HepG2 (cell line): ENCODE results near the gene SH3BP2. TPM values are rescaled to one million over a fixed set of nuclear protein-coding genes. Genes with fewer than 3 reads are reported as not detected.

Experiments used
- AHR ChIP-seq: IDR thresholded peaks from 2 replicates; pipeline ENCODE4 v1.6.1; 2018; ENCODE audit warnings: missing genetic modification reagents, missing compliant biosample characterization
- BRCA1 ChIP-seq: sonication (generic); formaldehyde crosslinking; IDR thresholded peaks from 2 replicates; pipeline ENCODE4 v1.4.0; 2020; ENCODE audit warnings: missing genetic modification reagents
- CHD2 ChIP-seq: IDR thresholded peaks from 2 replicates; pipeline ENCODE4 v1.6.1; 2011; ENCODE audit warnings: low read depth, low read length, improper control_type of control experiment
- ETV5 ChIP-seq: IDR thresholded peaks from 2 replicates; pipeline ENCODE4 v1.6.1; 2018; ENCODE audit warnings: missing biosample characterization, missing genetic modification reagents, inconsistent platforms, borderline replicate concordance
- IRX3 ChIP-seq: sonication (generic); formaldehyde crosslinking; IDR thresholded peaks from 2 replicates; pipeline ENCODE4 v1.8.1; 2023; ENCODE audit warnings: mild to moderate bottlenecking, low read depth, missing genetic modification reagents, borderline replicate concordance
- NFE2 ChIP-seq: sonication (generic); formaldehyde crosslinking; IDR thresholded peaks from 2 replicates; pipeline ENCODE4 v1.4.0; 2020; ENCODE audit warnings: missing genetic modification reagents
- PAWR ChIP-seq: sonication (generic); formaldehyde crosslinking; IDR thresholded peaks from 2 replicates; pipeline ENCODE4 v1.4.0; 2020; ENCODE audit warnings: missing genetic modification reagents, mild to moderate bottlenecking, borderline replicate concordance
- PCBP2 ChIP-seq: fragments of 200-400 bp; formaldehyde crosslinking; optimal IDR thresholded peaks from 2 replicates; pipeline ENCODE3; 2018; ENCODE audit warnings: low read length, low read depth; ENCODE audit not compliant: poor library complexity, severe bottlenecking
- POLR2G ChIP-seq: fragments of 200-400 bp; formaldehyde crosslinking; IDR thresholded peaks from 2 replicates; pipeline ENCODE4 v1.6.1; 2018; ENCODE audit warnings: mild to moderate bottlenecking, low read depth, low read length, moderate library complexity
- RBAK ChIP-seq: sonication (generic); formaldehyde crosslinking; IDR thresholded peaks from 2 replicates; pipeline ENCODE4 v1.5.1; 2020; ENCODE audit warnings: mild to moderate bottlenecking, missing genetic modification reagents
- SNAI1 ChIP-seq: sonication (generic); formaldehyde crosslinking; IDR thresholded peaks from 2 replicates; pipeline ENCODE4 v1.5.0; 2020; ENCODE audit warnings: mild to moderate bottlenecking, missing genetic modification reagents, borderline replicate concordance
- ZNF101 ChIP-seq: sonication (generic); formaldehyde crosslinking; IDR thresholded peaks from 2 replicates; pipeline ENCODE4 v1.4.0; 2020; ENCODE audit warnings: mild to moderate bottlenecking, low read depth, missing genetic modification reagents, borderline replicate concordance
- ZNF282 ChIP-seq: fragments of 450-650 bp; IDR thresholded peaks from 2 replicates; pipeline ENCODE4 v1.6.1; 2018; ENCODE audit not compliant: partially characterized antibody
- ZNF432 ChIP-seq: sonication (generic); formaldehyde crosslinking; IDR thresholded peaks from 2 replicates; pipeline ENCODE4 v1.5.0; 2020; ENCODE audit warnings: missing genetic modification reagents, mild to moderate bottlenecking, borderline replicate concordance
- ZNF556 ChIP-seq: sonication (generic); formaldehyde crosslinking; IDR thresholded peaks from 2 replicates; pipeline ENCODE4 v1.4.0; 2020; ENCODE audit warnings: mild to moderate bottlenecking, missing genetic modification reagents, borderline replicate concordance
- ZNF614 ChIP-seq: IDR thresholded peaks from 2 replicates; pipeline ENCODE4 v1.6.1; 2018; ENCODE audit warnings: missing biosample characterization, missing genetic modification reagents, inconsistent platforms, borderline replicate concordance
- ZSCAN31 ChIP-seq: sonication (generic); formaldehyde crosslinking; IDR thresholded peaks from 2 replicates; pipeline ENCODE4 v1.5.0; 2020; ENCODE audit warnings: low read depth, mild to moderate bottlenecking, missing genetic modification reagents
- polyA plus RNA-seq, 8 experiments: library from polyadenylated mRNA; depleted of rRNA in 3 of 8; stranded (reverse) in 7 of 8; unstranded in 1 of 8; fragments of >200 nt; fragmentation: Illumina TruSeq in 4 of 8; extraction: Trizol in 4 of 8; gene quantifications; 2 replicates each; pipeline versions ENCODE4 v1.2.1 to v1.2.3, GENCODE V29; 2011 to 2016; ENCODE audit warnings: low read depth in 4 of 8, missing spikeins in 1 of 8, mixed read lengths in 1 of 8; ENCODE audit not compliant: insufficient read depth in 1 of 8
- total RNA-seq, 5 experiments: library from RNA; depleted of rRNA; stranded (reverse); fragments of >200 nt; fragmentation: Illumina TruSeq; extraction: Trizol; gene quantifications; 2 replicates each; pipeline ENCODE4 v1.2.3, GENCODE V29; 2016; ENCODE audit warnings: low read depth in 1 of 5
- TF ChIP-seq, protein P1 (sequence below): sonication (generic); formaldehyde crosslinking; IDR thresholded peaks from 2 replicates; pipeline ENCODE4 v1.5.0; 2020; ENCODE audit warnings: missing genetic modification reagents
- TF ChIP-seq, protein P2 (sequence below): sonication (generic); formaldehyde crosslinking; IDR thresholded peaks from 2 replicates; pipeline ENCODE4 v1.4.0; 2020; ENCODE audit warnings: mild to moderate bottlenecking, missing genetic modification reagents
- TF ChIP-seq, protein P3 (sequence below), 2 experiments: fragments of 450-650 bp in 1 of 2; sonication (generic) in 1 of 2; formaldehyde crosslinking; IDR thresholded peaks; 2 replicates each; pipeline versions ENCODE4 v1.5.0 to v1.8.0; 2020 to 2022; ENCODE audit warnings: mild to moderate bottlenecking in 1 of 2, missing genetic modification reagents in 1 of 2
- TF ChIP-seq, protein P4 (sequence below): sonication (generic); formaldehyde crosslinking; IDR thresholded peaks from 2 replicates; pipeline ENCODE4 v1.5.0; 2020; ENCODE audit warnings: mild to moderate bottlenecking, low read depth, missing genetic modification reagents, borderline replicate concordance
- TF ChIP-seq, protein P5 (sequence below): sonication (generic); formaldehyde crosslinking; IDR thresholded peaks from 2 replicates; pipeline ENCODE4 v1.5.0; 2020; ENCODE audit warnings: mild to moderate bottlenecking, missing genetic modification reagents

Gene SH3BP2
- total and polyA plus RNA-seq, 2 of the 13 experiments (the other 11 are each of a cell fraction or from before 2014, with no cell fraction given), result 16.9 to 34.5 TPM

DNA sequence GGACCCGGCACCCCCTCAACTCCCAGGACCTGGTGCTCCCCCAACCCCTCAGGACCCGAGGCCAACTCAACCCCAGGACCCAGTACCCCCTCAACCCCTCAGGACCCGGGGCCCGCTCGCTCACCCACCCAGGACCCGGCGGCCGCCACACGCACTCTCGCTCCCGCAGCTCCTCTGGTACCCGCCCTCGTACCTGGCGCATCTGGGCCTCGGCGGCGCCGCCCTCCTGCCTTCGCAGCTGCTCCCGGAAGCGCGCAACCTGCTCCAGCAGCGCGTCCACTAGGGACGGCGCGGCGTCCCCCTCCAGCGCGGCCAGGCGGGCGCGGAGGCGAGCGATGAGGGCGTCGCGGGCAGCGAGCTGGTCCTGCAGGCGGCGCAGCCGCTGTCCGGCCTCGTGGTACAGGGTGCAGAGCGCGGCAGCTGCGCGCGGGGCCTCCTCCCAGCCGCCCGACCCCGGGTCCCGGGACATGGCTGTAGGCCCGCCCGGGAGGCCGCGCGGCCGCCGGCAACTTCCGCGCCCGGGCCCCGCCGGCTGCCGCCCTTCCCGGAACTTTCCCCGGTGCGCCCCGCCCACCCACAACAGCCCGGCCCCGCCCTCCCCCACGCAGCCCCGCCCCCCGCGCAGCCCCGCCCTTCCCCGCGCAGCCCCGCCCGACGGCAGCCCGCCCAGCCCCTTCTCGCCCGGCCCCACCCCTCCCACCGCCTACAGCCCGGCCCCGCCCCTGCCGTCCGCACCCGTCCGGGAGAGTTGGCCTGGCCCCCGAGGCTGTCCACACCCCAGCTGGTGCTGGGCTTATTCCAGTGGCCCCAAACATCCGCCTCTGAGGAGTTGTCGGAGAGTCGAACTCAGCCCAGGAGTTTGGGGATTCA is 36.8 kb upstream of the SH3BP2 start, which contains the start of gene TNIP2 (continued):
- TF ChIP-seq, protein P1, sequence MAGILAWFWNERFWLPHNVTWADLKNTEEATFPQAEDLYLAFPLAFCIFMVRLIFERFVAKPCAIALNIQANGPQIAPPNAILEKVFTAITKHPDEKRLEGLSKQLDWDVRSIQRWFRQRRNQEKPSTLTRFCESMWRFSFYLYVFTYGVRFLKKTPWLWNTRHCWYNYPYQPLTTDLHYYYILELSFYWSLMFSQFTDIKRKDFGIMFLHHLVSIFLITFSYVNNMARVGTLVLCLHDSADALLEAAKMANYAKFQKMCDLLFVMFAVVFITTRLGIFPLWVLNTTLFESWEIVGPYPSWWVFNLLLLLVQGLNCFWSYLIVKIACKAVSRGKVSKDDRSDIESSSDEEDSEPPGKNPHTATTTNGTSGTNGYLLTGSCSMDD (CRISPR knock-in tag), result no peak
- TF ChIP-seq, protein P2, sequence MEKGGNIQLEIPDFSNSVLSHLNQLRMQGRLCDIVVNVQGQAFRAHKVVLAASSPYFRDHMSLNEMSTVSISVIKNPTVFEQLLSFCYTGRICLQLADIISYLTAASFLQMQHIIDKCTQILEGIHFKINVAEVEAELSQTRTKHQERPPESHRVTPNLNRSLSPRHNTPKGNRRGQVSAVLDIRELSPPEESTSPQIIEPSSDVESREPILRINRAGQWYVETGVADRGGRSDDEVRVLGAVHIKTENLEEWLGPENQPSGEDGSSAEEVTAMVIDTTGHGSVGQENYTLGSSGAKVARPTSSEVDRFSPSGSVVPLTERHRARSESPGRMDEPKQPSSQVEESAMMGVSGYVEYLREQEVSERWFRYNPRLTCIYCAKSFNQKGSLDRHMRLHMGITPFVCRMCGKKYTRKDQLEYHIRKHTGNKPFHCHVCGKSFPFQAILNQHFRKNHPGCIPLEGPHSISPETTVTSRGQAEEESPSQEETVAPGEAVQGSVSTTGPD, result no peak
- TF ChIP-seq ZNF614 (CRISPR knock-in tag) (no peak), SNAI1 (CRISPR knock-in tag) (no peak), RBAK (CRISPR knock-in tag) (no peak), PCBP2 (no peak), PAWR (CRISPR knock-in tag) (no peak), POLR2G (peak; percentile 76), ZNF432 (CRISPR knock-in tag) (no peak), ETV5 (CRISPR knock-in tag) (peak; percentile 76), CHD2 (no peak), NFE2 (CRISPR knock-in tag) (no peak), ZNF101 (CRISPR knock-in tag) (peak; percentile 25; the same call in 1 of the 2 replicates), ZSCAN31 (CRISPR knock-in tag) (peak; percentile 61; the same call in 1 of the 2 replicates), AHR (CRISPR knock-in tag) (no peak), BRCA1 (no peak), ZNF282 (no peak), ZNF556 (CRISPR knock-in tag) (no peak), IRX3 (peak; percentile 87)
- TF ChIP-seq, protein P3, sequence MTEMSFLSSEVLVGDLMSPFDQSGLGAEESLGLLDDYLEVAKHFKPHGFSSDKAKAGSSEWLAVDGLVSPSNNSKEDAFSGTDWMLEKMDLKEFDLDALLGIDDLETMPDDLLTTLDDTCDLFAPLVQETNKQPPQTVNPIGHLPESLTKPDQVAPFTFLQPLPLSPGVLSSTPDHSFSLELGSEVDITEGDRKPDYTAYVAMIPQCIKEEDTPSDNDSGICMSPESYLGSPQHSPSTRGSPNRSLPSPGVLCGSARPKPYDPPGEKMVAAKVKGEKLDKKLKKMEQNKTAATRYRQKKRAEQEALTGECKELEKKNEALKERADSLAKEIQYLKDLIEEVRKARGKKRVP (CRISPR knock-in tag; IDR thresholded peaks at IDR 0.05), result no peak
- TF ChIP-seq, protein P4, sequence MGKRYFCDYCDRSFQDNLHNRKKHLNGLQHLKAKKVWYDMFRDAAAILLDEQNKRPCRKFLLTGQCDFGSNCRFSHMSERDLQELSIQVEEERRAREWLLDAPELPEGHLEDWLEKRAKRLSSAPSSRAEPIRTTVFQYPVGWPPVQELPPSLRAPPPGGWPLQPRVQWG (CRISPR knock-in tag), result no peak
- TF ChIP-seq, protein P5, sequence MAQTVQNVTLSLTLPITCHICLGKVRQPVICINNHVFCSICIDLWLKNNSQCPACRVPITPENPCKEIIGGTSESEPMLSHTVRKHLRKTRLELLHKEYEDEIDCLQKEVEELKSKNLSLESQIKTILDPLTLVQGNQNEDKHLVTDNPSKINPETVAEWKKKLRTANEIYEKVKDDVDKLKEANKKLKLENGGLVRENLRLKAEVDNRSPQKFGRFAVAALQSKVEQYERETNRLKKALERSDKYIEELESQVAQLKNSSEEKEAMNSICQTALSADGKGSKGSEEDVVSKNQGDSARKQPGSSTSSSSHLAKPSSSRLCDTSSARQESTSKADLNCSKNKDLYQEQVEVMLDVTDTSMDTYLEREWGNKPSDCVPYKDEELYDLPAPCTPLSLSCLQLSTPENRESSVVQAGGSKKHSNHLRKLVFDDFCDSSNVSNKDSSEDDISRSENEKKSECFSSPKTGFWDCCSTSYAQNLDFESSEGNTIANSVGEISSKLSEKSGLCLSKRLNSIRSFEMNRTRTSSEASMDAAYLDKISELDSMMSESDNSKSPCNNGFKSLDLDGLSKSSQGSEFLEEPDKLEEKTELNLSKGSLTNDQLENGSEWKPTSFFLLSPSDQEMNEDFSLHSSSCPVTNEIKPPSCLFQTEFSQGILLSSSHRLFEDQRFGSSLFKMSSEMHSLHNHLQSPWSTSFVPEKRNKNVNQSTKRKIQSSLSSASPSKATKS (CRISPR knock-in tag), result no peak
